K562 (cell line): ENCODE results near the gene KRT6C.

Experiments used
- BACH1 ChIP-seq: fragments of 200-800 bp; sonication (Bioruptor generic); IDR thresholded peaks from 2 replicates; pipeline ENCODE4 v1.6.1; 2016; ENCODE audit warnings: missing genetic modification characterization, missing compliant biosample characterization
- CAMTA2 ChIP-seq: fragments of 250-450 bp; sonication (Bioruptor Pico); conservative IDR thresholded peaks from 2 replicates; pipeline ENCODE4 v1.5.1; 2022
- EGR1 ChIP-seq: fragments of 450-650 bp; conservative IDR thresholded peaks from 2 replicates; pipeline ENCODE4 v1.6.1; 2017; ENCODE audit warnings: mild to moderate bottlenecking
- FOXA1 ChIP-seq: fragments of 450-650 bp; IDR thresholded peaks from 2 replicates; pipeline ENCODE4 v1.6.1; 2016; ENCODE audit warnings: mild to moderate bottlenecking, borderline replicate concordance
- LEF1 ChIP-seq: fragments of 450-650 bp; IDR thresholded peaks from 2 replicates; pipeline ENCODE4 v1.6.1; 2016; ENCODE audit warnings: mild to moderate bottlenecking
- POLR2A ChIP-seq: fragments of 450-650 bp; conservative IDR thresholded peaks from 2 replicates; pipeline ENCODE4 v1.6.1; 2016
- RNF2 ChIP-seq: sonication (generic); IDR thresholded peaks from 2 replicates; pipeline ENCODE4 v1.6.1; 2016
- SIX5 ChIP-seq, 2 experiments: IDR thresholded peaks; 2 replicates each; pipeline ENCODE4 v1.6.1; 2011; ENCODE audit warnings: low read length in 2 of 2, borderline replicate concordance in 1 of 2, low read depth in 1 of 2, mild to moderate bottlenecking in 1 of 2, moderate library complexity in 1 of 2; ENCODE audit not compliant: insufficient read depth in 1 of 2
- SMC3 ChIP-seq: conservative IDR thresholded peaks from 2 replicates; pipeline ENCODE4 v1.6.1; 2011; ENCODE audit warnings: low read depth, low read length, improper control_type of control experiment; ENCODE audit not compliant: insufficient read depth
- YY1 ChIP-seq, 3 experiments: IDR thresholded peaks; 2 replicates each; pipeline ENCODE4 v1.6.1; 2011; ENCODE audit warnings: low read length in 2 of 3, mild to moderate bottlenecking in 2 of 3, moderate library complexity in 2 of 3, borderline replicate concordance in 1 of 3, control low read depth in 1 of 3, low read depth in 1 of 3; ENCODE audit not compliant: insufficient read depth in 3 of 3, insufficient replicate concordance in 2 of 3, control insufficient read depth in 1 of 3, insufficient read length in 1 of 3; ENCODE audit errors: extremely low read depth in 1 of 3
- ZKSCAN1 ChIP-seq: fragments of 150-350 bp; IDR thresholded peaks from 2 replicates; pipeline ENCODE4 v1.6.1; 2016; ENCODE audit warnings: low read depth, low read length
- ZNF140 ChIP-seq: fragments of 250-450 bp; sonication (Bioruptor Pico); IDR thresholded peaks from 2 replicates; pipeline ENCODE4 v1.8.0; 2021; ENCODE audit warnings: moderate library complexity, mild to moderate bottlenecking, inconsistent platforms
- TF ChIP-seq, protein P1 (sequence below), 3 experiments: IDR thresholded peaks in 2 of 3; conservative IDR thresholded peaks in 1 of 3; 2 replicates each; pipeline ENCODE4 v1.5.1; 2011 to 2012; ENCODE audit warnings: low read length in 3 of 3, mild to moderate bottlenecking in 3 of 3, control low read depth in 2 of 3, improper control_type of control experiment in 1 of 3, inconsistent platforms in 1 of 3, low read depth in 1 of 3, mixed read lengths in 1 of 3, moderate library complexity in 1 of 3; ENCODE audit not compliant: insufficient read depth in 2 of 3
- TF ChIP-seq, protein P2 (sequence below): sonication (generic); formaldehyde crosslinking; IDR thresholded peaks from 2 replicates; pipeline ENCODE4 v1.9.0; 2022; ENCODE audit warnings: mild to moderate bottlenecking, missing genetic modification reagents

DNA sequence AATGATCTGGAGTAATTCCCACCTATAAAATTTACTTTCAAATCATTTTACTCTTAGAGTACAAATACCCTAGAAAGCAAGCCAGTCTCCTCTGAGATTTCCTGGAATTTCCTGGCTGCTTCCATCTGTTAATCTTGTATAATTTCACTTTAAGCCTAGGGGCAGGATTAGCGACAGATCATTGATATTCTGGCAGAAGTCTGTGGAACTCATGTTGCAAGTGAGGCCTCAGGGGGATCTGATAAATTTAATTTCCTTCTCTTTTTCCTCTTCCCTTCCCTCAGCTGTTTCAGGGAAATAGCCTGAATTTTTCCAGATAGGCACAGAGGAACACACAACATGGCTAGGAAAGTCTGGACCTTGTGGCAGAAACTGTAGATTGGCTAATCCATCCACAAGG is 25.3 kb upstream of the KRT6C start:
- TF ChIP-seq ZNF140 (CRISPR knock-in tag) (no peak), POLR2A (no peak), YY1 (IDR thresholded peaks at IDR 0.05; ENCODE audit: borderline replicate concordance in 1 of 3, control insufficient read depth in 1 of 3, extremely low read depth in 1 of 3, insufficient read depth in 3 of 3, insufficient read length in 1 of 3, insufficient replicate concordance in 2 of 3, low read depth in 1 of 3, low read length in 2 of 3) (no peak), CAMTA2 (CRISPR knock-in tag) (no peak), ZKSCAN1 (no peak), LEF1 (no peak), EGR1 (no peak), SMC3 (no peak), RNF2 (no peak), SIX5 (IDR thresholded peaks at IDR 0.05; ENCODE audit: borderline replicate concordance in 1 of 2, insufficient read depth in 1 of 2, low read depth in 1 of 2, low read length in 2 of 2) (no peak), FOXA1 (no peak), BACH1 (tag) (no peak)
- TF ChIP-seq, protein P1, sequence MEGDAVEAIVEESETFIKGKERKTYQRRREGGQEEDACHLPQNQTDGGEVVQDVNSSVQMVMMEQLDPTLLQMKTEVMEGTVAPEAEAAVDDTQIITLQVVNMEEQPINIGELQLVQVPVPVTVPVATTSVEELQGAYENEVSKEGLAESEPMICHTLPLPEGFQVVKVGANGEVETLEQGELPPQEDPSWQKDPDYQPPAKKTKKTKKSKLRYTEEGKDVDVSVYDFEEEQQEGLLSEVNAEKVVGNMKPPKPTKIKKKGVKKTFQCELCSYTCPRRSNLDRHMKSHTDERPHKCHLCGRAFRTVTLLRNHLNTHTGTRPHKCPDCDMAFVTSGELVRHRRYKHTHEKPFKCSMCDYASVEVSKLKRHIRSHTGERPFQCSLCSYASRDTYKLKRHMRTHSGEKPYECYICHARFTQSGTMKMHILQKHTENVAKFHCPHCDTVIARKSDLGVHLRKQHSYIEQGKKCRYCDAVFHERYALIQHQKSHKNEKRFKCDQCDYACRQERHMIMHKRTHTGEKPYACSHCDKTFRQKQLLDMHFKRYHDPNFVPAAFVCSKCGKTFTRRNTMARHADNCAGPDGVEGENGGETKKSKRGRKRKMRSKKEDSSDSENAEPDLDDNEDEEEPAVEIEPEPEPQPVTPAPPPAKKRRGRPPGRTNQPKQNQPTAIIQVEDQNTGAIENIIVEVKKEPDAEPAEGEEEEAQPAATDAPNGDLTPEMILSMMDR (IDR thresholded peaks at IDR 0.05 in 2 of 3, conservative IDR thresholded peaks at IDR 0.05 in 1 of 3; ENCODE audit: insufficient read depth in 2 of 3, low read depth in 1 of 3, low read length in 3 of 3) = no peak
- TF ChIP-seq, protein P2, sequence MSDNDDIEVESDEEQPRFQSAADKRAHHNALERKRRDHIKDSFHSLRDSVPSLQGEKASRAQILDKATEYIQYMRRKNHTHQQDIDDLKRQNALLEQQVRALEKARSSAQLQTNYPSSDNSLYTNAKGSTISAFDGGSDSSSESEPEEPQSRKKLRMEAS (CRISPR knock-in tag) = no peak
